Putamen (tissue), 1 donor: ENCODE measurements around the gene NHP2.

Experiments
- DNase-seq: peaks from one replicate; pipeline ENCODE4 v3.0.0-alpha.2; 2016; ENCODE audit warnings: low spot score

The NHP2 gene

GRCh38 chr5:178114325-178115135, 39.2 kb downstream of the NHP2 start:
- DNase-seq, result no peak

GRCh38 chr5:178113841-178114324, 39.8 kb downstream of the NHP2 start:
- DNase-seq, result no peak

- DNase-seq, result no peak
Observed at GRCh38 chr5:178113141-178113787, 40.4 kb downstream of the NHP2 start, which contains the start of gene N4BP3. Gene N4BP3, plus strand, starts transcription at chr5:178113532. Its CDS starts 6,052 bp downstream, at chr5:178119584.

- no peak for DNase-seq
Observed at GRCh38 chr5:178112545-178112944, 41.1 kb downstream of the NHP2 start.

- DNase-seq, result no peak
Observed at GRCh38 chr5:178111925-178112324, 41.8 kb downstream of the NHP2 start.

GRCh38 chr5:178110511-178110910, 43.2 kb downstream of the NHP2 start:
- DNase-seq, result no peak

GRCh38 chr5:178108966-178109365, 44.7 kb downstream of the NHP2 start:
- DNase-seq, result no peak

GRCh38 chr5:178108446-178108845, 45.2 kb downstream of the NHP2 start:
- DNase-seq, result no peak

GRCh38 chr5:178107756-178108310, 45.9 kb downstream of the NHP2 start:
- no peak for DNase-seq

- DNase-seq, result no peak
Observed at GRCh38 chr5:178106556-178107239, 47.0 kb downstream of the NHP2 start.

GRCh38 chr5:178106086-178106485, 47.6 kb downstream of the NHP2 start:
- no peak for DNase-seq

GRCh38 chr5:178104492-178104891, 49.2 kb downstream of the NHP2 start:
- no peak for DNase-seq

GRCh38 chr5:178103612-178104011, 50.1 kb downstream of the NHP2 start:
- DNase-seq, result no peak
